Measurements from ENCODE around the gene NPHP4.

DNA sequence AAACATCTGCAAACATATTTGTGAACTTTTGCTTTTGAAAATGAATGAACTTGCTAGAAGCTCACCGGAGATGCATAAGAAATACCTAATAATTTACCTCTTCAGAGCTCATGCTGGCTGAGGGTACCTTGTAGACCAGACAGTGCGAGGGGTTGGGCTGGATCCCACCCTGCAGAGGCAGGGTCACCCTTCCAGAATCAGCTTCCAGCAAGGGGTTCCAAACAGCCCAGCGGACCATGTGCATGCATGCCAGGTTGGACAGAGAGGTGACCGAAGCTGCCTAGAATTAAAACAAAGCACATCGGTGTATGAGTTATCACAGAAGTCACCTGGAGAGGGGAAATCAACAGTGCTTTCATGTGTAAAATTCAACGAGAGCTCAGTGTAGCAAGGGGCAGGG, 59.2 kb downstream of the NPHP4 start:
- TF ChIP-seq POLR2AphosphoS5 (IDR thresholded peaks at IDR 0.05; ENCODE audit: insufficient read depth, low read depth, low read length) = no peak
- no peak for TF ChIP-seq POLR2A (IDR thresholded peaks at IDR 0.05; ENCODE audit: low read depth, low read length)

Measured in endothelial cell of umbilical vein (primary cell).